ENCODE measurements around the gene CDH4.

CDH4 gene

GRCh38 chr20:61775423-61775822 lies 523.4 kb downstream of the CDH4 start:
- Histone ChIP-seq H3K27me3 (ENCODE audit: control insufficient read depth, insufficient read depth, low read length) (no peaks in the 10 kb centered on the region), H3K27ac (ENCODE audit: low read depth, low read length) (no peak overlapping the region), H3K9ac (ENCODE audit: low read length) (no peak overlapping the region), H3K36me3 (ENCODE audit: control insufficient read depth, insufficient read depth, low read length) (no peaks in the 10 kb centered on the region), H3K4me3 (ENCODE audit: low read length) (no peak overlapping the region), H3K4me1 (ENCODE audit: control insufficient read depth, insufficient read depth, low read length) (no peaks in the 10 kb centered on the region)

GRCh38 chr20:61776491-61777075 lies 524.5 kb downstream of the CDH4 start:
- Histone ChIP-seq H3K4me1 (ENCODE audit: control insufficient read depth, insufficient read depth, low read length) (no peaks in the 10 kb centered on the region), H3K9ac (ENCODE audit: low read length) (no peak overlapping the region), H3K27ac (ENCODE audit: low read depth, low read length) (no peak overlapping the region), H3K27me3 (ENCODE audit: control insufficient read depth, insufficient read depth, low read length) (no peaks in the 10 kb centered on the region), H3K4me3 (ENCODE audit: low read length) (no peak overlapping the region), H3K36me3 (ENCODE audit: control insufficient read depth, insufficient read depth, low read length) (no peaks in the 10 kb centered on the region)

GRCh38 chr20:61777773-61778494 lies 525.9 kb downstream of the CDH4 start:
- H3K27ac ChIP-seq (ENCODE audit: low read depth, low read length), result no peak overlapping the region
- H3K4me3 ChIP-seq (ENCODE audit: low read length), result no peak overlapping the region
- H3K4me1 ChIP-seq (ENCODE audit: control insufficient read depth, insufficient read depth, low read length), result no peaks in the 10 kb centered on the region
- no peaks in the 10 kb centered on the region for H3K27me3 ChIP-seq (ENCODE audit: control insufficient read depth, insufficient read depth, low read length)
- H3K9ac ChIP-seq (ENCODE audit: low read length), result no peak overlapping the region
- H3K36me3 ChIP-seq (ENCODE audit: control insufficient read depth, insufficient read depth, low read length), result no peaks in the 10 kb centered on the region

- Histone ChIP-seq H3K27me3 (ENCODE audit: control insufficient read depth, insufficient read depth, low read length) (no peaks in the 10 kb centered on the region), H3K9ac (ENCODE audit: low read length) (no peak overlapping the region), H3K27ac (ENCODE audit: low read depth, low read length) (no peak overlapping the region), H3K4me3 (ENCODE audit: low read length) (no peak overlapping the region), H3K36me3 (ENCODE audit: control insufficient read depth, insufficient read depth, low read length) (no peaks in the 10 kb centered on the region), H3K4me1 (ENCODE audit: control insufficient read depth, insufficient read depth, low read length) (no peaks in the 10 kb centered on the region)
These were observed 526.4 kb downstream of the CDH4 start for GRCh38 chr20:61778495-61778863.

- Histone ChIP-seq H3K9ac (ENCODE audit: low read length) (no peak overlapping the region), H3K27me3 (ENCODE audit: control insufficient read depth, insufficient read depth, low read length) (no peaks in the 10 kb centered on the region), H3K4me3 (ENCODE audit: low read length) (no peak overlapping the region), H3K4me1 (ENCODE audit: control insufficient read depth, insufficient read depth, low read length) (no peaks in the 10 kb centered on the region), H3K36me3 (ENCODE audit: control insufficient read depth, insufficient read depth, low read length) (no peaks in the 10 kb centered on the region), H3K27ac (ENCODE audit: low read depth, low read length) (no peak overlapping the region)
These were observed 527.3 kb downstream of the CDH4 start for GRCh38 chr20:61779176-61779965.

GRCh38 chr20:61780066-61780465 lies 528.0 kb downstream of the CDH4 start:
- no peak overlapping the region for H3K27ac ChIP-seq (ENCODE audit: low read depth, low read length)
- no peak overlapping the region for H3K4me3 ChIP-seq (ENCODE audit: low read length)
- no peaks in the 10 kb centered on the region for H3K27me3 ChIP-seq (ENCODE audit: control insufficient read depth, insufficient read depth, low read length)
- H3K9ac ChIP-seq (ENCODE audit: low read length), result no peak overlapping the region
- no peaks in the 10 kb centered on the region for H3K36me3 ChIP-seq (ENCODE audit: control insufficient read depth, insufficient read depth, low read length)
- no peaks in the 10 kb centered on the region for H3K4me1 ChIP-seq (ENCODE audit: control insufficient read depth, insufficient read depth, low read length)

GRCh38 chr20:61784801-61785566 lies 532.9 kb downstream of the CDH4 start:
- no peaks in the 10 kb centered on the region for H3K4me1 ChIP-seq (ENCODE audit: control insufficient read depth, insufficient read depth, low read length)
- no peak overlapping the region for H3K27ac ChIP-seq (ENCODE audit: low read depth, low read length)
- H3K9ac ChIP-seq (ENCODE audit: low read length), result no peak overlapping the region
- H3K36me3 ChIP-seq (ENCODE audit: control insufficient read depth, insufficient read depth, low read length), result no peaks in the 10 kb centered on the region
- H3K4me3 ChIP-seq (ENCODE audit: low read length), result no peak overlapping the region
- H3K27me3 ChIP-seq (ENCODE audit: control insufficient read depth, insufficient read depth, low read length), result no peaks in the 10 kb centered on the region

GRCh38 chr20:61785567-61785816 lies 533.4 kb downstream of the CDH4 start:
- Histone ChIP-seq H3K4me1 (ENCODE audit: control insufficient read depth, insufficient read depth, low read length) (no peaks in the 10 kb centered on the region), H3K4me3 (ENCODE audit: low read length) (no peak overlapping the region), H3K36me3 (ENCODE audit: control insufficient read depth, insufficient read depth, low read length) (no peaks in the 10 kb centered on the region), H3K27ac (ENCODE audit: low read depth, low read length) (no peak overlapping the region), H3K27me3 (ENCODE audit: control insufficient read depth, insufficient read depth, low read length) (no peaks in the 10 kb centered on the region), H3K9ac (ENCODE audit: low read length) (no peak overlapping the region)

GRCh38 chr20:61786230-61786629 lies 534.2 kb downstream of the CDH4 start:
- H3K27ac ChIP-seq (ENCODE audit: low read depth, low read length), result no peak overlapping the region
- H3K4me1 ChIP-seq (ENCODE audit: control insufficient read depth, insufficient read depth, low read length), result no peaks in the 10 kb centered on the region
- H3K36me3 ChIP-seq (ENCODE audit: control insufficient read depth, insufficient read depth, low read length), result no peaks in the 10 kb centered on the region
- H3K9ac ChIP-seq (ENCODE audit: low read length), result no peak overlapping the region
- no peaks in the 10 kb centered on the region for H3K27me3 ChIP-seq (ENCODE audit: control insufficient read depth, insufficient read depth, low read length)
- H3K4me3 ChIP-seq (ENCODE audit: low read length), result no peak overlapping the region

- no peak overlapping the region for H3K9ac ChIP-seq (ENCODE audit: low read length)
- no peak overlapping the region for H3K27ac ChIP-seq (ENCODE audit: low read depth, low read length)
These were observed 536.3 kb downstream of the CDH4 start for GRCh38 chr20:61788343-61788742.

GRCh38 chr20:61789329-61789728 lies 537.3 kb downstream of the CDH4 start:
- Histone ChIP-seq H3K27me3 (ENCODE audit: control insufficient read depth, insufficient read depth, low read length) (no peaks in the 10 kb centered on the region), H3K4me1 (ENCODE audit: control insufficient read depth, insufficient read depth, low read length) (no peaks in the 10 kb centered on the region), H3K27ac (ENCODE audit: low read depth, low read length) (no peak overlapping the region), H3K4me3 (ENCODE audit: low read length) (no peak overlapping the region), H3K9ac (ENCODE audit: low read length) (no peak overlapping the region), H3K36me3 (ENCODE audit: control insufficient read depth, insufficient read depth, low read length) (no peaks in the 10 kb centered on the region)

More at GRCh38 chr20:61788343-61788742, 536.3 kb downstream of the CDH4 start:
- no peaks in the 10 kb centered on the region for H3K27me3 ChIP-seq (ENCODE audit: control insufficient read depth, insufficient read depth, low read length)
- H3K36me3 ChIP-seq (ENCODE audit: control insufficient read depth, insufficient read depth, low read length), result no peaks in the 10 kb centered on the region
- no peak overlapping the region for H3K4me3 ChIP-seq (ENCODE audit: low read length)
- no peaks in the 10 kb centered on the region for H3K4me1 ChIP-seq (ENCODE audit: control insufficient read depth, insufficient read depth, low read length)

GRCh38 chr20:61790116-61790827 lies 538.2 kb downstream of the CDH4 start:
- no peaks in the 10 kb centered on the region for H3K4me1 ChIP-seq (ENCODE audit: control insufficient read depth, insufficient read depth, low read length)
- no peaks in the 10 kb centered on the region for H3K27me3 ChIP-seq (ENCODE audit: control insufficient read depth, insufficient read depth, low read length)
- no peak overlapping the region for H3K27ac ChIP-seq (ENCODE audit: low read depth, low read length)
- no peaks in the 10 kb centered on the region for H3K36me3 ChIP-seq (ENCODE audit: control insufficient read depth, insufficient read depth, low read length)
- no peak overlapping the region for H3K9ac ChIP-seq (ENCODE audit: low read length)
- H3K4me3 ChIP-seq (ENCODE audit: low read length), result no peak overlapping the region
